WERI-Rb-1 (cell line): ENCODE data around the gene SCN4A.

Experiments
- DNase-seq: peaks from one replicate; pipeline ENCODE4 v3.0.0-alpha.2; 2020
- H3K27ac ChIP-seq: fragments of 250-450 bp; sonication (Bioruptor Pico); 2 replicates; pipeline ENCODE4 v1.5.1; 2020; ENCODE audit warnings: mild to moderate bottlenecking, moderate library complexity
- H3K27me3 ChIP-seq: fragments of 250-450 bp; sonication (Bioruptor Pico); 2 replicates; pipeline ENCODE4 v1.5.1; 2021; ENCODE audit warnings: mild to moderate bottlenecking, low read depth, moderate library complexity; ENCODE audit not compliant: insufficient read depth, severe bottlenecking
- H3K36me3 ChIP-seq: fragments of 250-450 bp; sonication (Bioruptor Pico); 2 replicates; pipeline ENCODE4 v1.5.1; 2020; ENCODE audit warnings: mild to moderate bottlenecking, moderate library complexity
- H3K4me3 ChIP-seq: 2 replicates; pipeline ENCODE4 v1.5.1; 2011; ENCODE audit warnings: low read depth, mild to moderate bottlenecking, control low read depth, low read length
- H3K9me3 ChIP-seq: fragments of 250-450 bp; sonication (Bioruptor Pico); 2 replicates; pipeline ENCODE4 v1.5.1; 2021; ENCODE audit warnings: mild to moderate bottlenecking, moderate library complexity; ENCODE audit not compliant: severe bottlenecking
- TF ChIP-seq, protein P1 (sequence below): IDR thresholded peaks from 2 replicates; pipeline ENCODE4 v1.5.1; 2011; ENCODE audit warnings: low read depth, mild to moderate bottlenecking, control low read depth, inconsistent platforms, low read length

SCN4A gene

GRCh38 chr17:63939401-63939800, 33.3 kb downstream of the SCN4A start:
- H3K9me3 ChIP-seq, result no peaks in the 10 kb centered on the region
- no peaks in the 10 kb centered on the region for H3K36me3 ChIP-seq
- no peaks in the 10 kb centered on the region for H3K27me3 ChIP-seq
- no peak overlapping the region for H3K27ac ChIP-seq
- no peak overlapping the region for H3K4me3 ChIP-seq
- DNase-seq, result no peak
- TF ChIP-seq, protein P1, sequence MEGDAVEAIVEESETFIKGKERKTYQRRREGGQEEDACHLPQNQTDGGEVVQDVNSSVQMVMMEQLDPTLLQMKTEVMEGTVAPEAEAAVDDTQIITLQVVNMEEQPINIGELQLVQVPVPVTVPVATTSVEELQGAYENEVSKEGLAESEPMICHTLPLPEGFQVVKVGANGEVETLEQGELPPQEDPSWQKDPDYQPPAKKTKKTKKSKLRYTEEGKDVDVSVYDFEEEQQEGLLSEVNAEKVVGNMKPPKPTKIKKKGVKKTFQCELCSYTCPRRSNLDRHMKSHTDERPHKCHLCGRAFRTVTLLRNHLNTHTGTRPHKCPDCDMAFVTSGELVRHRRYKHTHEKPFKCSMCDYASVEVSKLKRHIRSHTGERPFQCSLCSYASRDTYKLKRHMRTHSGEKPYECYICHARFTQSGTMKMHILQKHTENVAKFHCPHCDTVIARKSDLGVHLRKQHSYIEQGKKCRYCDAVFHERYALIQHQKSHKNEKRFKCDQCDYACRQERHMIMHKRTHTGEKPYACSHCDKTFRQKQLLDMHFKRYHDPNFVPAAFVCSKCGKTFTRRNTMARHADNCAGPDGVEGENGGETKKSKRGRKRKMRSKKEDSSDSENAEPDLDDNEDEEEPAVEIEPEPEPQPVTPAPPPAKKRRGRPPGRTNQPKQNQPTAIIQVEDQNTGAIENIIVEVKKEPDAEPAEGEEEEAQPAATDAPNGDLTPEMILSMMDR, result no peak

- no peaks in the 10 kb centered on the region for H3K9me3 ChIP-seq
- H3K36me3 ChIP-seq, result no peaks in the 10 kb centered on the region
- no peak for DNase-seq
- TF ChIP-seq, protein P1, result no peak
- H3K4me3 ChIP-seq, result no peak overlapping the region
- H3K27me3 ChIP-seq, result no peaks in the 10 kb centered on the region
- no peak overlapping the region for H3K27ac ChIP-seq
Observed at GRCh38 chr17:63937920-63938319, 34.8 kb downstream of the SCN4A start.

DNA sequence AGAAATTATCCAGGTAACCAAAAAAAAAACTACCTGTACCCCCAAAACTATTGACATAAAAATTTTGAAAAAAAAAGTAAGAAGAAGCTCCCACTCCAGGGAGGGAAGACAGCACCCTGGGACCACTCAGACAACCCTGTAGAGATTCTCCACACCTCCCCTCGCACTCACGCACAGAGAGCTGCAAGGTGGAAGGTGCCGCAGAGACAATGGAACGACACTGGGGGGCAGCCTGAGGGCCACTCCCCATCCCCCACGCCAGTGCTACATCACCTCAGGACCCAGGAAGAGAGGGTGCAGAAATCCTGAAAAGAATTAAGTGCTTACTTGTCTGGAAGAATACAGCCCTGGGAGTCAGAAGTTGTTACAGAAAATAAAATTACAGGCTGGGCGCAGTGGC, 35.4 kb downstream of the SCN4A start:
- no peaks in the 10 kb centered on the region for H3K27me3 ChIP-seq

DNA sequence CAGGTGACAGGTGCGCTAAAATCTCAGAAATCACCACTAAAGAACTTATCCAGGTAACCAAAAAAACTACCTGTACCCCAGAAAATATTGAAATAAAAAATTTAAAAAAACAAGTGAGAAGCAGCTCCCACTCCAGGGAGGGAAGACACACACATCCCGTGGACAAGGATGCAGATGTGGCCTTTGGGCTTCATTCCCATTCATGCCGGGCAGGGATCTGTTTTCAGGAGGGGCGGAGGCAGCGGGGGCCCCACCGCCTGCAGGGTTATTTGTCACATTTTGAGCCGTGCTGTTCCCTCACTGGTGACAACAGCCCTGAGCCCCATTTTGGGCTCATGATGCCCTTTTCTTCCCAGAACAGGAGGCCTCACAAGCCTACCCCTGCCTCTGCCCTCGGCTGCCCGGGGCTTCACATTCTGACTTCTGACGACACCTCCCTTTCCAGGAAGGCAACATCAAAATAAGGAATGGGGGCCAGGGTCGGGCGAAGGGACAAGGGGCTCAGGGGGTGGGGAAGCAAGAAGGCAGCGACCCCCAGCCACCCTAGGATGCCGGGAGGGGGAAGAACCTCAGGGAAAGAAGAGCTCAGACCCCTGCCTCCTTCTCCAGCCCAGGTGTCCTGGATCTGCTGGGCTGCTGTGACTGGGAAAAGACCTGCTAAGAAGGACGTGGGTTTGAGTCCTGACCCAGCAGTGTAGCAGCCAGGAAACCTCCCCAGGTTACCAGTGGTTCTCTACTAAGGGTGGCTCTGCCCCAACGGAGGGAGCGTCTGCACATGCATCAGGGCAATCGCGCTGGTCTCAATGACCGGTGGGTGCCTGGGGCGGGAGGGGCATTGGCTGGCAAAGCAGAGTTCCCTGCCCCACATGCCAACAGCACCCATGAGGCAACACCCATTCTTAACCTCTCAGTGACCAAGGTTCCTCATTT, 38.3 kb downstream of the SCN4A start:
- Histone ChIP-seq H3K4me3 (no peak overlapping the region), H3K9me3 (no peaks in the 10 kb centered on the region), H3K27ac (no peak overlapping the region), H3K36me3 (no peaks in the 10 kb centered on the region), H3K27me3 (no peaks in the 10 kb centered on the region)
- no peak for DNase-seq
- TF ChIP-seq, protein P1, result no peak

More for the DNA sequence above, 35.4 kb downstream of the SCN4A start:
- Histone ChIP-seq H3K4me3 (no peak overlapping the region), H3K36me3 (no peaks in the 10 kb centered on the region), H3K27ac (no peak overlapping the region), H3K9me3 (no peaks in the 10 kb centered on the region)
- TF ChIP-seq, protein P1, result peak; percentile 43
- DNase-seq, result no peak

DNA sequence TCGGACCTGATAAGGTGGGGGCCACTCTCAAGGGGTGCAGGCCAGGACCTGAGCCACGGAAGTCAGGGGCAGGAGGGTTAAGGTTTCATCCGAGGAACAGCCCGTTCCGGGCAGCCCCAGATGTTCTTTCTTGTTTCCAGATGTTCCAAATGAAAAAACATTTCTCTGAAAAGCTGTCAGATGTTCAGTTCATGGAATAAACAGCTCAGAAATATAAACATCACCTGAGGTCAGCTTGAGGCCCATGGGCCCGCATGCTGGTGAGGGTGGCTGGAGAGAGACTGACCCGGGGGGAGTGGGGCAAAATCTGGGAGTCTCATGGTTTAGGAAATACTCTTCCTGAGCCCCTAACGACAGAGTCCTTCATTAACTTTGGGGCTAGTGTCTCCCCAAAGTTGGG, 39.1 kb downstream of the SCN4A start:
- H3K27me3 ChIP-seq, result no peaks in the 10 kb centered on the region
- no peak overlapping the region for H3K4me3 ChIP-seq
- H3K9me3 ChIP-seq, result no peaks in the 10 kb centered on the region
- DNase-seq, result no peak
- TF ChIP-seq, protein P1, result no peak
- H3K27ac ChIP-seq, result no peak overlapping the region
- no peaks in the 10 kb centered on the region for H3K36me3 ChIP-seq
